Keratinocyte (primary cell): ENCODE data around the gene SLC19A1.

Experiments used
- CTCF ChIP-seq, 3 experiments: IDR thresholded peaks in 1 of 3; conservative IDR thresholded peaks in 1 of 3; optimal IDR thresholded peaks in 1 of 3; 2 replicates in 2 of 3; 3 replicates in 1 of 3; pipeline versions ENCODE3 to v1.5.1; 2011; ENCODE audit warnings: low read length in 3 of 3, mild to moderate bottlenecking in 3 of 3, moderate library complexity in 2 of 3, control low read depth in 1 of 3, inconsistent platforms in 1 of 3; ENCODE audit not compliant: insufficient read depth in 2 of 3; ENCODE audit errors: extremely low read depth in 1 of 3
- EZH2 ChIP-seq: IDR thresholded peaks from one replicate; pipeline ENCODE4 v1.6.1; 2012; ENCODE audit warnings: inconsistent platforms, mild to moderate bottlenecking, low read length, moderate library complexity

DNA sequence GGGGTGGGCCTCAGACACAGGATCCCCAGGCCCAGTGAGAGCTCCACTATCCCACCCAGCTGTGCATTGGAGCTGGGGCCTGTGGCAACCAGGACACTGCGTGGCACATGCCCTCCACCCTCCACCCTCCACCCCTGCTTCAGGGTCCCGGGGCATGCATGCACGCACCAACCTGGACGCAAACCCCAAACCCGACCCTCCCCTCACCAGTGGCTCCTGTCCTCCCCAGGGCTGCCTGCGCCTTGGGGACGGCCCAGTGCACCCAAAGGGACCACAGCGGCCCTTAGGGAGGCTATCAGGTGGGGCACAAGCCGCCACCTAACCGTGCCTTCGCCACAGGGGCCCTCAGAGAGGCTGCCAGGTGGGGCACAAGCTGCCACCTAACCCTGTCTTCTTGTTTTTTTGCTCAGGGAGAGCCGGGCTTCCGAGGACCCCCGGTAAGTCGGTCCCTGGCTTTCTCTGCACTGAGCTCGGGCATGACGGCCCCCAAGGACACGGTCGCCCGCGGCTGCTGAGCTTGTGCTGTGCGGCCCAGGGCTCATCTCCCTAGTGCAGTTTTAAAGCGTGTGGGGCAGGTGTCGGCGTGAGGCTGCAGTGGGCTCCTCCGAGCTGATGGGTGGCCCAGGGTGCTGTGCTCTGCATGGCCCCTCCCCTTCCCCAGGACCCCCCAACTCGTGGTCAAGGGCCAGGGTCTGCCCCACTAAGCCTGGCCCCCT lies 47.9 kb downstream of the SLC19A1 start:
- TF ChIP-seq CTCF (optimal IDR thresholded peaks at IDR 0.05 in 1 of 3, IDR thresholded peaks at IDR 0.05 in 1 of 3, conservative IDR thresholded peaks at IDR 0.05 in 1 of 3; ENCODE audit: extremely low read depth in 1 of 3, insufficient read depth in 2 of 3, low read length in 3 of 3) (no peak), EZH2 (no peak)
